T-helper 22 cell (primary cell): ENCODE measurements around the gene CFAP157.

Experiments used
- DNase-seq: peaks from one replicate; pipeline ENCODE4 v3.0.0-alpha.2; 2020; ENCODE audit warnings: low read depth

CFAP157 gene

GRCh38 chr9:127762111-127762676, 55.4 kb downstream of the CFAP157 start:
- DNase-seq = no peak

DNA sequence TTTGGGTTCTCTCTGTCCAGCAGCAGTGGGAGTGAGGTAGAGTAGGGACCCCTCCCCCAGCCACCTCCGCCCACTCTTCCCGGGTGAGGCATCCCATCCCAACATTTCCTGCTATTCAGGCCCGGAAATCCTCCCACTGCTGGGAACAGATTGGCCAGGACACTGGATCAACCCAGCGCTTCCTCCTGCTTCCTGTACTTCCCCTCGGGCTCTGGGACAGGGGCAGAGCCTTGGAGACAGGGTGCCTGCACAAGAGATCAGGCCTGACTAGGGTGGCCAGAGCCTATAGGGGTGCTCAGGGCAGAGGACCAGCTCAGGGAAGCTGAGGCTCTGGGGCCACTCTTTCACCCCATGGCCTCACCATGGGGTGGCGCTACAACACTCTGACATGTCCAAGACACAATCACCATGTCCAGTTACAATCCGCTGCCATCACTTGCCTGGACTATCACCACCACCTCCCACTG, 57.2 kb downstream of the CFAP157 start:
- DNase-seq = no peak

GRCh38 chr9:127765418-127765817, 58.6 kb downstream of the CFAP157 start:
- DNase-seq = no peak
